Middle frontal gyrus (tissue), 1 donor: ENCODE data around the gene CHD6.

Source experiments
- DNase-seq: peaks from one replicate; pipeline ENCODE4 v3.0.0-alpha.2; 2015; ENCODE audit warnings: low spot score; ENCODE audit errors: extremely low spot score

CHD6 gene

DNA sequence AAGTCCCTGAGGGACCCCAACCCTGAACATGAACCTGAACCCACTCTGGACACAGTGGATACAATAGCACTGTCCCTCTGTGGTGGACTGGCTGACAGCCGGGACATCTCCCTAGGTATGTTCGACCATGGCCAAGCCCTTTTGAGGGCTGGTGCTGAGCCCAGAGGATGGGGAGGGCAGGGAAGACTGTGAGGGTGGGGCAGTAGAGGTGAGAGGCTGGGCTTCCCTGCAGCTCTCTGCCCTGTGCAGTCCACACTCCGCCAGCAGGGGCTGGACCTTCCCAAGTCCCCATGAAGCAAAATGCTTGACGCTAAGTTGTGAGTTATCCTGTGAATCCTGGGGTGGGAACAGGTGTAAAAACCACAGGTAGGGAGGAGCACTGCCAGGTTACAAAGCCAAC lies 266.1 kb downstream of the CHD6 start:
- DNase-seq: no peak
